Measurements from ENCODE around the gene GRID2.

DNA sequence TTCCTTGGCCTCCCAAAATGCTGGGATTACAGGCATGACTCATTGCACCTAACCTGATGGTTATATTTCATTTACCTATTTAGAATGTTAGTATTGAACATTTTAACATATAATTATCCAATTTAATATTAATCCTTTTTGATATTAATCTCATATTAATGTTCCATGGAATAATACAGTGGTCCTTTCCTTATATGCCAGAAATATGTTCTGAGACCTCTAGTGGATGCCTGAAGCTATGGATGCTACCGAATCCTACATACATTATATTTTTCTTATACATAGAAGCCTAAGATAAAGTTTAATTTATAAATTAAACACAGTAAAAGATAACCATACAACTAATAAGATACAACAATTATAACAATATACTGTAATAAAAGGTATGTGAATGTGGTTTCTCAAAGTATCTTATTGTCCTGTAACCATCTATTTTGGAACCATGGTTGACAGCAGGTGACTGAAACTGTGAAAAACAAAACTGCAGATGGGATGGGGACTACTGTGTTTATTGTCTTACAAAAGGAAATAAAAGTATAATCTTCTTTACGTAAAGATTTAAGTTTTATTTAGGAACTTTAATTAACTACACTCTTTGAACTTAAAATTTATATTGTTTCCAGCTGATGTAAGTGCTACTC lies 431.4 kb downstream of the GRID2 start:
- TF ChIP-seq POLR2AphosphoS5 (IDR thresholded peaks at IDR 0.05; ENCODE audit: low read depth, low read length) (no peak), TAF1 (IDR thresholded peaks at IDR 0.05; ENCODE audit: borderline replicate concordance, low read depth, low read length) (no peak)
